GM12878 (cell line): ENCODE measurements around the gene NPRL2.

Source experiments
- CEBPB ChIP-seq, 2 experiments: fragments of 150-350 bp in 1 of 2; IDR thresholded peaks; 2 replicates each; pipeline ENCODE4 v1.6.1; 2012 to 2014; ENCODE audit warnings: low read depth in 2 of 2, low read length in 2 of 2, borderline replicate concordance in 1 of 2, inconsistent platforms in 1 of 2
- HDAC2 ChIP-seq: fragments of 200-600 bp; sonication (generic); IDR thresholded peaks from 2 replicates; pipeline ENCODE4 v1.6.1; 2017
- NFIC ChIP-seq: IDR thresholded peaks from 2 replicates; pipeline ENCODE4 v1.6.1; 2012; ENCODE audit warnings: low read depth, mild to moderate bottlenecking, inconsistent platforms, low read length, moderate library complexity
- POLR2A ChIP-seq: IDR thresholded peaks from 2 replicates; pipeline ENCODE4 v1.6.1; 2011; ENCODE audit warnings: low read depth, mild to moderate bottlenecking, low read length
- SIN3A ChIP-seq: IDR thresholded peaks from 2 replicates; pipeline ENCODE4 v1.6.1; 2012; ENCODE audit warnings: low read depth, low read length, improper control_type of control experiment
- SPI1 ChIP-seq: IDR thresholded peaks from 2 replicates; pipeline ENCODE4 v1.6.1; 2011; ENCODE audit warnings: low read depth, mild to moderate bottlenecking, low read length, moderate library complexity, borderline replicate concordance; ENCODE audit not compliant: insufficient read depth
- SRF ChIP-seq, 2 experiments: IDR thresholded peaks; 2 replicates each; pipeline ENCODE4 v1.6.1; 2011; ENCODE audit warnings: low read depth in 2 of 2, low read length in 2 of 2, mild to moderate bottlenecking in 1 of 2, moderate library complexity in 1 of 2
- SUZ12 ChIP-seq: fragments of 200-600 bp; sonication (generic); IDR thresholded peaks from one replicate; pipeline ENCODE4 v1.6.1; 2018; ENCODE audit warnings: antibody characterized with exemption, mild to moderate bottlenecking; ENCODE audit not compliant: unreplicated experiment
- TF ChIP-seq, protein P1 (sequence below), 3 experiments: IDR thresholded peaks in 2 of 3; conservative IDR thresholded peaks in 1 of 3; 2 replicates each; pipeline ENCODE4 v1.5.1; 2011; ENCODE audit warnings: low read depth in 3 of 3, low read length in 3 of 3, mild to moderate bottlenecking in 3 of 3, control low read depth in 2 of 3, moderate library complexity in 2 of 3, inconsistent platforms in 1 of 3, mixed read lengths in 1 of 3; ENCODE audit not compliant: control insufficient read depth in 2 of 3, insufficient read depth in 1 of 3; ENCODE audit errors: extremely low read depth in 1 of 3
- TF ChIP-seq, protein P2 (sequence below): IDR thresholded peaks from 2 replicates; pipeline ENCODE4 v1.6.1; 2011; ENCODE audit warnings: mild to moderate bottlenecking, low read depth, low read length, moderate library complexity; ENCODE audit not compliant: insufficient replicate concordance
- TF ChIP-seq, protein P3 (sequence below): IDR thresholded peaks from 2 replicates; pipeline ENCODE4 v1.6.1; 2012; ENCODE audit warnings: low read depth, low read length, improper control_type of control experiment
- TF ChIP-seq, protein P4 (sequence below): IDR thresholded peaks from 2 replicates; pipeline ENCODE4 v1.6.1; 2012; ENCODE audit warnings: mild to moderate bottlenecking, low read depth, low read length
- TF ChIP-seq, protein P5 (sequence below): IDR thresholded peaks from 2 replicates; pipeline ENCODE4 v1.6.1; 2011; ENCODE audit warnings: low read depth, low read length, improper control_type of control experiment, borderline replicate concordance

DNA sequence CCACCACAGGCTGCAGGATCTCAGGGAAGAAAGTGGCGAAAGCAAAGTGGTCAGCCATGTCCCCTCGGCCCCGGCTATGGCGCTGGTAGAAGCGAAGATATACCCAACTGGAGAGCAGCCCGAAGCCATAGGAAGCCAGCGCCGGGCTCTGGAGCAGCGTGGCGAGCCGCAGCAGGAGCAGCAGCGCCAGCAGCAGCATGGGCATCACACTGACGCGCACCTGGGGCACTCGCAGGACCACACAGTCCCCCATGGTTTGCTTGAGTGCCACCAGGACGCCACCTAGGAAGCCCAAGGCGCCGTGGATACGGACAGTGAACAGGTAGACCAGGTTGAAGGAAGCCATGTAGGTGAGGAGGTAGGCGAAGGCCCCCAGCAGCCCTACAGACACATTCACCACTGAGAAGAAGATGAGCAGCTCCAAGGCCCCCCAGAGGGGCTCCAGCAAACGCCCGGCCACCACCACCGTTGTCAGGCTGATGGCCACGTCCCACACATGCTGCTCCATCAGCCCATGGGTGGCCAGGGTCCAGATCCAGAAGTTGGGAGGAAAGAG lies 7.9 kb upstream of the NPRL2 start:
- TF ChIP-seq SUZ12 (no peak), CEBPB (IDR thresholded peaks at IDR 0.05; ENCODE audit: borderline replicate concordance in 1 of 2, low read depth in 2 of 2, low read length in 2 of 2) (no peak), HDAC2 (no peak), SRF (IDR thresholded peaks at IDR 0.05; ENCODE audit: low read depth in 2 of 2, low read length in 2 of 2) (no peak), POLR2A (no peak), NFIC (no peak), SPI1 (no peak), SIN3A (no peak)
- TF ChIP-seq, protein P1, sequence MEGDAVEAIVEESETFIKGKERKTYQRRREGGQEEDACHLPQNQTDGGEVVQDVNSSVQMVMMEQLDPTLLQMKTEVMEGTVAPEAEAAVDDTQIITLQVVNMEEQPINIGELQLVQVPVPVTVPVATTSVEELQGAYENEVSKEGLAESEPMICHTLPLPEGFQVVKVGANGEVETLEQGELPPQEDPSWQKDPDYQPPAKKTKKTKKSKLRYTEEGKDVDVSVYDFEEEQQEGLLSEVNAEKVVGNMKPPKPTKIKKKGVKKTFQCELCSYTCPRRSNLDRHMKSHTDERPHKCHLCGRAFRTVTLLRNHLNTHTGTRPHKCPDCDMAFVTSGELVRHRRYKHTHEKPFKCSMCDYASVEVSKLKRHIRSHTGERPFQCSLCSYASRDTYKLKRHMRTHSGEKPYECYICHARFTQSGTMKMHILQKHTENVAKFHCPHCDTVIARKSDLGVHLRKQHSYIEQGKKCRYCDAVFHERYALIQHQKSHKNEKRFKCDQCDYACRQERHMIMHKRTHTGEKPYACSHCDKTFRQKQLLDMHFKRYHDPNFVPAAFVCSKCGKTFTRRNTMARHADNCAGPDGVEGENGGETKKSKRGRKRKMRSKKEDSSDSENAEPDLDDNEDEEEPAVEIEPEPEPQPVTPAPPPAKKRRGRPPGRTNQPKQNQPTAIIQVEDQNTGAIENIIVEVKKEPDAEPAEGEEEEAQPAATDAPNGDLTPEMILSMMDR (IDR thresholded peaks at IDR 0.05 in 2 of 3, conservative IDR thresholded peaks at IDR 0.05 in 1 of 3; ENCODE audit: control insufficient read depth in 2 of 3, extremely low read depth in 1 of 3, insufficient read depth in 1 of 3, low read depth in 3 of 3, low read length in 3 of 3): no peak
- TF ChIP-seq, protein P2, sequence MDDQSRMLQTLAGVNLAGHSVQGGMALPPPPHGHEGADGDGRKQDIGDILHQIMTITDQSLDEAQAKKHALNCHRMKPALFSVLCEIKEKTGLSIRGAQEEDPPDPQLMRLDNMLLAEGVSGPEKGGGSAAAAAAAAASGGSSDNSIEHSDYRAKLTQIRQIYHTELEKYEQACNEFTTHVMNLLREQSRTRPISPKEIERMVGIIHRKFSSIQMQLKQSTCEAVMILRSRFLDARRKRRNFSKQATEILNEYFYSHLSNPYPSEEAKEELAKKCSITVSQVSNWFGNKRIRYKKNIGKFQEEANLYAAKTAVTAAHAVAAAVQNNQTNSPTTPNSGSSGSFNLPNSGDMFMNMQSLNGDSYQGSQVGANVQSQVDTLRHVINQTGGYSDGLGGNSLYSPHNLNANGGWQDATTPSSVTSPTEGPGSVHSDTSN: no peak
- TF ChIP-seq, protein P3, sequence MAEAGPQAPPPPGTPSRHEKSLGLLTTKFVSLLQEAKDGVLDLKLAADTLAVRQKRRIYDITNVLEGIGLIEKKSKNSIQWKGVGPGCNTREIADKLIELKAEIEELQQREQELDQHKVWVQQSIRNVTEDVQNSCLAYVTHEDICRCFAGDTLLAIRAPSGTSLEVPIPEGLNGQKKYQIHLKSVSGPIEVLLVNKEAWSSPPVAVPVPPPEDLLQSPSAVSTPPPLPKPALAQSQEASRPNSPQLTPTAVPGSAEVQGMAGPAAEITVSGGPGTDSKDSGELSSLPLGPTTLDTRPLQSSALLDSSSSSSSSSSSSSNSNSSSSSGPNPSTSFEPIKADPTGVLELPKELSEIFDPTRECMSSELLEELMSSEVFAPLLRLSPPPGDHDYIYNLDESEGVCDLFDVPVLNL: no peak
- TF ChIP-seq, protein P4, sequence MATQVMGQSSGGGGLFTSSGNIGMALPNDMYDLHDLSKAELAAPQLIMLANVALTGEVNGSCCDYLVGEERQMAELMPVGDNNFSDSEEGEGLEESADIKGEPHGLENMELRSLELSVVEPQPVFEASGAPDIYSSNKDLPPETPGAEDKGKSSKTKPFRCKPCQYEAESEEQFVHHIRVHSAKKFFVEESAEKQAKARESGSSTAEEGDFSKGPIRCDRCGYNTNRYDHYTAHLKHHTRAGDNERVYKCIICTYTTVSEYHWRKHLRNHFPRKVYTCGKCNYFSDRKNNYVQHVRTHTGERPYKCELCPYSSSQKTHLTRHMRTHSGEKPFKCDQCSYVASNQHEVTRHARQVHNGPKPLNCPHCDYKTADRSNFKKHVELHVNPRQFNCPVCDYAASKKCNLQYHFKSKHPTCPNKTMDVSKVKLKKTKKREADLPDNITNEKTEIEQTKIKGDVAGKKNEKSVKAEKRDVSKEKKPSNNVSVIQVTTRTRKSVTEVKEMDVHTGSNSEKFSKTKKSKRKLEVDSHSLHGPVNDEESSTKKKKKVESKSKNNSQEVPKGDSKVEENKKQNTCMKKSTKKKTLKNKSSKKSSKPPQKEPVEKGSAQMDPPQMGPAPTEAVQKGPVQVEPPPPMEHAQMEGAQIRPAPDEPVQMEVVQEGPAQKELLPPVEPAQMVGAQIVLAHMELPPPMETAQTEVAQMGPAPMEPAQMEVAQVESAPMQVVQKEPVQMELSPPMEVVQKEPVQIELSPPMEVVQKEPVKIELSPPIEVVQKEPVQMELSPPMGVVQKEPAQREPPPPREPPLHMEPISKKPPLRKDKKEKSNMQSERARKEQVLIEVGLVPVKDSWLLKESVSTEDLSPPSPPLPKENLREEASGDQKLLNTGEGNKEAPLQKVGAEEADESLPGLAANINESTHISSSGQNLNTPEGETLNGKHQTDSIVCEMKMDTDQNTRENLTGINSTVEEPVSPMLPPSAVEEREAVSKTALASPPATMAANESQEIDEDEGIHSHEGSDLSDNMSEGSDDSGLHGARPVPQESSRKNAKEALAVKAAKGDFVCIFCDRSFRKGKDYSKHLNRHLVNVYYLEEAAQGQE: no peak
- TF ChIP-seq, protein P5, sequence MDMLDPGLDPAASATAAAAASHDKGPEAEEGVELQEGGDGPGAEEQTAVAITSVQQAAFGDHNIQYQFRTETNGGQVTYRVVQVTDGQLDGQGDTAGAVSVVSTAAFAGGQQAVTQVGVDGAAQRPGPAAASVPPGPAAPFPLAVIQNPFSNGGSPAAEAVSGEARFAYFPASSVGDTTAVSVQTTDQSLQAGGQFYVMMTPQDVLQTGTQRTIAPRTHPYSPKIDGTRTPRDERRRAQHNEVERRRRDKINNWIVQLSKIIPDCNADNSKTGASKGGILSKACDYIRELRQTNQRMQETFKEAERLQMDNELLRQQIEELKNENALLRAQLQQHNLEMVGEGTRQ: no peak
